KBM-7 (cell line): ENCODE data around the gene CNTN2.

Experiments
- DNase-seq: peaks from one replicate; pipeline ENCODE4 v3.0.0-alpha.2; 2015
- in situ Hi-C: fragments of 300-500 bp; cut with MboI; formaldehyde crosslinking; loops from 2 replicates; pipeline ENCODE4 v1.14.3; 2020; ENCODE audit warnings: low sequenced_read_pairs, low pct_unique_long_range_greater_than_20kb, mixed read lengths

Gene CNTN2

GRCh38 chr1:205018381-205018780 lies 24.6 kb upstream of the CNTN2 start:
- in situ Hi-C loops, result no loop called here
- DNase-seq, result no peak

GRCh38 chr1:205020466-205020865 lies 22.5 kb upstream of the CNTN2 start:
- no peak for DNase-seq
- in situ Hi-C loops, result no loop called here

DNA sequence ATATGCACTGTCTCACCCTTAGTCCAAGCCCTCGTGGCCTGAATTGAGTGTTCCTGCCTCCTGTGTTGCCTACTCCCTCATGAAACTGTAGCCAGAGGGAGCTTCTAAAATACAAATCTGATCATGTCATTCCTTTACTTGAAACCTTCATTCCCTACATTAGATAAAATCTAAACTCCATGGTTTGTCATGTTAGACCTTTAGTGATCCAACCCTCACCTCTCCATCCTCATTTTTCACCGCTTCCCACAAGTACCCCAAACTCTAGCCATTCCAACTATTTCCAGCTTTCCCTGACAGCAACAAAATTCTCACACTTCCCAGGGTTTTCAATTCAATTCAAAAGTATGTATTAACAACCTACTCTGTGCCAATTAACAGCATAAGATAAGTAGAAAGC lies 18.3 kb upstream of the CNTN2 start:
- no peak for DNase-seq
- in situ Hi-C loops, result no loop called here

DNA sequence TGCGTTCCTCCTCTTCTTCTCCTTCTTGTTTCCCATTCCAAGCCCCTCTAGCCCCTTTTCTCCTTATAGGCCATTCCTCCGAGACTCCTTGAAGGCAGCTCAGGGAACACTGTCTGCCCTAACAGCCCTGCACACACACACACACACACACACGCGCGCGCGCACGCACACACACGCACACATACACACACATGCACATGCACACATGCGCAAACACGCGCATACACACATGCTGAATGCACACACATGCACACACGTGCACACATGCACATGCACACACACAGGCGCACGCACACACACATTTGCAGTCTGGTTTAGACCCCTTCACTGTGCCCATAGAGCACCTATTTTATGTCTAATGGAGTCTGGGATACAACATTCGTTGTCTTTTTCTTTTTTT lies 17.8 kb upstream of the CNTN2 start:
- DNase-seq, result no peak
- in situ Hi-C loops, result no loop called here

DNA sequence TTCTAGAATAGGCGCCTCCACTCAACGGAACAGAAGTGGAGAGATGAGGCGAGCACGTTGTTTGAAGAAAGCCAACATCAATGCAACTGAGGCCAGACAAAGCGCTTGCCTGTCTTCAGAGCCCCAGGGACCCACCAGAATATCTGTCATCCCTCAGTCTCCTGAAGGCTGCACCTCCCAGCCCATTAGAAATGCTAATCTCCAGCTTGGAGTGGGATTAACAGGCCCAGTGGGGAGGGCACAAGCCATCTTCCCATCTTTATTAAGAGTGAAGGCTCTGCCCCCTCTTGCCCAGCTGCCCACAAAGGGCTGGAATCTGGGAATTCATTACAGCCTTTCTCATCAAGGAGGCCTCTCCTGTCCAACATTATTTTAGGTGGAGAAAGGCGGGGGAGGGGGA lies 16.8 kb upstream of the CNTN2 start:
- in situ Hi-C loops, result no loop called here
- no peak for DNase-seq

DNA sequence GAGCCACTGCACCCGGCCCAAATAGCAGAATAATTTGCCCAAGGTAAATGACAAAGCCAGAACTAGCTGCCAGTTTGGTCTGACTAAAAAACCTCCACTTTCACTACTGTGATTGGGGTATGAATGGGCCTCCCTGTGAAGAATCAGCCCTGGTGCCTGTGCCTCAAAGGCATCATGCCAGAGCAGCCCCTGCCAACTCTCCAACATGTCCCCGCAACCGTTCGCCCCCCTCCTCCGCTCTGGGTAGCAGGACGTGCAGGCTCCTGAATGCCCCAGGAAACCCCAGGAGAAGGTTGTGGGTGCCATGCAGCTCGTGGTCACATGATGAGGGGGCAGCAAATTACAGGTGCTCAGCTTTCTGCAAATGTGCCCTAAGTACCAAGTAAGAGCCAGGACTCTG lies 14.6 kb upstream of the CNTN2 start:
- DNase-seq, result no peak
- in situ Hi-C loops, result no loop called here

DNA sequence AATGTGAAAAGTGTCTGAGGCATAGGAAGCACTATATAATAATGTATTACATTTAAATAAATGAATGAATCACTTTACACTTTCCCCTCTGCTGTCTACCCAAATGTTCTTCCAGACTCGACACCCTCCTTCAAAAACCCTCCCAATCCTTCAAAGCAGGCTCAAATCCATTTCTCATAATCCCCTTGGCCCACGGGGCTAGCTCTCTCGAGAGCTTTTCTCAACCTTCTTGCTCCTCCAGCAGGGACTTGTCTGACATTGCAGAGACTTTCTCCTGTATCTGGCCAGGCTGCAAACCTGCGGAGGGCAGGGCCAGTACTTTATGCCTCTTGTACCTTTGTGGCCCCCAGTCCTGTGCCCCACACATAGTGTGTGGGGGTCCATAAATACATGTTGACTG lies 14.1 kb upstream of the CNTN2 start:
- no peak for DNase-seq
- in situ Hi-C loops, result no loop called here

DNA sequence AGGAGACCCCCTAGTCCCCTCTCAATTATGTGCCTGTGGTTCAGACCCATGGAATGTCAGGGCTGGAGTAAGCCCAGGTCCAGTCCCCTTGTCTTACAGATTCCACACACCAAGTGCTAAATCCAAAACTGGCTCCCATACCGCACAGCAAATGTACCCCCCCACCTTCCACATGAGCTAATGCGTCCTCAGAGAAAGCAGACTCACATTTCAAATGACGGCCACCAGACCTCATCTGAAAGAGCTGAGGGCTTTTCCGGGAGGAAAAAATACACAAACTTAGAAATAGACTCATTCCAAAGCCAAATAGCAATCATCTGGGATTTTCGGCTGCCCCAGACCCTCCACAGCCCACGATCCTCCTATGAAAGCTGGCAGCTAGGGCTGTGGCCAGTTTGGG lies 12.8 kb upstream of the CNTN2 start:
- in situ Hi-C loops, result no loop called here
- DNase-seq, result no peak

DNA sequence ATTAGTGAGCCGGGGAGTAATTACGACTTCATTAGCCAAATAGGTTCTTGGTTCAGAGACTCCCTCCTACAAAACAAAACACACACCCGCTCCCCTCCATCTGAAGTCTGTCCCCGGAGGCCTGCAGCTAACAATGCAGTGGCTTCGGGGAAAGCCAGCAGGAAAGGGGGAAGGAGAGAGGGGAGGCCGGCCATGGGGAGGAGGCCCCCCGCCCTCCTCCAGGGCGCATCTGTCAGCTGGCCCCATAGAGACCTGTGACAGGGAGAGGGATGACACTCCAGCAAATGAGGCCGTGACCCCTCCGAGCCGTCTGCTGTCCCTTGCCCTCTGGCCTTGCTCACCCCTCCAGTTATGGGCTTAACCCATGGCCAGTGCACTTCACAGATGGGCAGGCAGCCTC lies 12.1 kb upstream of the CNTN2 start:
- no peak for DNase-seq
- in situ Hi-C loops, result no loop called here

DNA sequence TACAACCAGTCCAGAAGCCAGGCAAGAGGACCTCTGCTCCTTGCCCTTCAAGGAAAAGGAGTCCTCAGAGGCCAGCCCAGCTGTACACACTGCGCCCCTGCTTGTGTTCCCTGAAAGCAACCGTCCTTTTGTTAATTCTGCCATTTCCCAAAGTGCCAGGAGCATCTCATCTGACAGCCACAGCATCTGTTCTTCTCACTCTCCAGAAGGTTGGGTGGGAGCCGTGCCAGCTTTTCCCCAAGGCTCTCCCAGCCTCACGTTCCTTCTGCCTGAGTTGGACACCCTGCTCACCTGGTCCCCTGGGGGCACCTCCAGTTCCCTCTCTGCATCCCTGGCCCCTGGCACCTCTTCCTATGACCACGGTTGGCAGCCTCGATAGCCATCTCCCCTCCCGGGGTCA lies 10.5 kb upstream of the CNTN2 start:
- in situ Hi-C loops, result no loop called here

GRCh38 chr1:205037539-205037938 lies 5.5 kb upstream of the CNTN2 start:
- in situ Hi-C loops, result no loop called here
- DNase-seq, result no peak

More for the DNA sequence above, 10.5 kb upstream of the CNTN2 start:
- no peak for DNase-seq

- in situ Hi-C loops, result no loop called here
These were observed 4.8 kb upstream of the CNTN2 start for GRCh38 chr1:205038132-205038786.

DNA sequence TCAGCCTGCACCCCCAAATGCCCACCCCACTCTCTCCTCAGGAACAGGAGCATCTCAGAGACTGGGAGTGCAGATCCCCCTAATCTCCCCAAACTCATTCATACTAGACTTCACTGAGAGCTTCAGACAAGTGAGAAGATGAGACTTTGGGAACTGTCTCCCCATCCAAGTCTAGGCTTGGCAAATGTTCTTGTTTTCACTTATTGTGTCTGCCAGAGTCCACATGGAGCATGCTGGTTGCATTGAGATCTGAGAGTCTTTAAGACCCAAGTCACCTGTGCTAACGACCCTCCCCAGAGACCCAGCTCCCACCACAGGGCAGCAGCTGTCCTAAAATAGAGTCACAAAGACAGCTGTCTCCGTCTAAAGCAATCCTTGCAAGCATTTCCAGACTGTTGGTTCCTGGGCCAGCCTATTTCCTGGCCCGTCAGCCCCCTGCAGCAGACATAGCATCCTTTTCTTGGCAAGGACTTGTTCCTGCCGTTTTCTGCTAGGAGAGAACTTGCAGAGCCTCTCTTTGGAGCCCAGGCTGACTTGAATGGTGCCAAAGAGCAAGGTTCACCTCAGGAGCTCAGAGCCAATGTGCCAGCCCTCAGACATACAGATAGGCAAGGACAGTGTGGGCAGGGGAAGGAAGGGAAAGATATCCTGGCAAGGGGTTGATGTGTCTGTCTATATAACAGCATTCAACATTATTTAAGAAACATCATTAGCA lies 1.9 kb upstream of the CNTN2 start:
- in situ Hi-C loops, result no loop called here
- DNase-seq, result no peak

More at GRCh38 chr1:205038132-205038786, 4.8 kb upstream of the CNTN2 start:
- no peak for DNase-seq

- DNase-seq, result no peak
- in situ Hi-C loops, result no loop called here
These were observed 758 bp upstream of the CNTN2 start for GRCh38 chr1:205041998-205042910.

DNA sequence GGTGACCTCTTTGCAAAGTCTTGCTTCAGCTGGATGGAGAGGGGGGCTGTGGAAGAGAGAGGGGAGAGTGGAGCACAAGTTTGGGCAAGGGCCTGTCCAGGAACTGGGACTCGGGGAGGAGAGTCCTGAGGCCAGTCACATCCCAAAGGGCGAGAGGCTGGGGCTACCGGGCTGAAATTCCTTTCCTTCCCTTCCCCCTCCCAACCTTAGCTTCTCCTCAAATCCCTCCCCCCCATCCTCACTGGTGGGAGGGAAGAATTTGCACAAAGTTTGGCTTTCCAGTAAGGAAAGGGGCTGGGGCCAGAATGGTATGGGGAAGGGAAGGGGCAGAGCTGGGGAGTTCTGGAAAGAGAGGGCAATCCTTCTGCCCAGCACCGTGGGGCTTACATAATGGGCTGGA lies 854 bp downstream of the CNTN2 start:
- DNase-seq, result no peak
- in situ Hi-C loops, result no loop called here

DNA sequence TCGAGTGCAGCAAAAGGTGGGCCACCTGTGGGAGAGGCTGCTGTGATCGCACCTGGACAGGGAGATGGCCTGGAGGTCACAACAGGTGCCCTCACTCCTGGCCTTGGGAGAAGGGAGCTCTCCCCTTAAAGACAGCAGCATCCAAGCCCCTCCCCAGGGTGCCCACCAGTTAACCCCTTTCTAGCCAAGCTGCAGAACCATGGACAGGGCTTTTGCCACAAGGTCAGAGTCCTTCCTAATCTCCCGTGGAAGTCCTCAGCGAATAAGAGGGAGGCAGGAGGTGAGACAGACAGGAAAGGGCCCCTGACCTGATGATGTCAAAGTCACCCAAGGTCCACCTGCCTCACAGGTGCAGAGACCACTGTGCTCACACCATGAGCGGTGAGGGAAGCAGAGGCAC lies 1.7 kb downstream of the CNTN2 start:
- DNase-seq, result no peak
- in situ Hi-C loops, result no loop called here

- in situ Hi-C loops, result no loop called here
- DNase-seq, result no peak
These were observed 2.1 kb downstream of the CNTN2 start for GRCh38 chr1:205045146-205045545.

- DNase-seq, result no peak
- in situ Hi-C loops, result no loop called here
These were observed 3.9 kb downstream of the CNTN2 start for GRCh38 chr1:205046870-205047269.

GRCh38 chr1:205047764-205048231 lies 4.8 kb downstream of the CNTN2 start:
- in situ Hi-C loops, result no loop called here
- no peak for DNase-seq

DNA sequence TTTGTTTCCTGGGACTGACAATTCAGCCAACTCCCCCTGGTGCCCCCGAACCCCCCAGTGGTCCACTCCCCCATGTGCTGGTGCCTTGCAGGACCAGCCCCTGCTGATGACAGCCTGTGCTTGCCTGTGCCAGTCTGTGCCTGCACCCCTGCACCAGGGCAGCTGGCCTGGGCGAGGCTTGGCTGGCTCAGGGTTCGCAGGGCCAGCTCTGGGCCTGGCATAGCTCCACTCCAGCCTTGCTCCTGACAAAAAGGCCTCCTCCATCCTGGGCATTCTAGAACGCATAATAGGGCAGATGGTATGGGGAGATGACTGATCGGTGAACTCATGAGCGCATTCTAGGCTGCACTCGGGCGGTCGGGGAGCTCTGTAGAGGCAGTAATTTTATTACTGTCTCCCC lies 5.4 kb downstream of the CNTN2 start:
- in situ Hi-C loops, result no loop called here

More for the DNA sequence above, 5.4 kb downstream of the CNTN2 start:
- no peak for DNase-seq
